Transverse colon (tissue), 4 donors: ENCODE data around the gene PARPBP.

Source experiments
- POLR2AphosphoS5 ChIP-seq, 3 donors: sonication (generic); formaldehyde crosslinking; IDR thresholded peaks; one replicate each; pipeline ENCODE4 v1.6.1; 2016; ENCODE audit warnings: antibody characterized with exemption in 3 of 3
- TF ChIP-seq, protein P1 (sequence below), 5 experiments: fragments of 200-600 bp in 3 of 5; fragments of 450-650 bp in 2 of 5; sonication (generic) in 3 of 5; IDR thresholded peaks; 1 replicate in 2 of 5; 2 replicates in 3 of 5; pipeline ENCODE4 v1.5.1; 2016 to 2017; ENCODE audit warnings: antibody characterized with exemption in 5 of 5, inconsistent platforms in 3 of 5, mild to moderate bottlenecking in 2 of 5, moderate library complexity in 1 of 5

DNA sequence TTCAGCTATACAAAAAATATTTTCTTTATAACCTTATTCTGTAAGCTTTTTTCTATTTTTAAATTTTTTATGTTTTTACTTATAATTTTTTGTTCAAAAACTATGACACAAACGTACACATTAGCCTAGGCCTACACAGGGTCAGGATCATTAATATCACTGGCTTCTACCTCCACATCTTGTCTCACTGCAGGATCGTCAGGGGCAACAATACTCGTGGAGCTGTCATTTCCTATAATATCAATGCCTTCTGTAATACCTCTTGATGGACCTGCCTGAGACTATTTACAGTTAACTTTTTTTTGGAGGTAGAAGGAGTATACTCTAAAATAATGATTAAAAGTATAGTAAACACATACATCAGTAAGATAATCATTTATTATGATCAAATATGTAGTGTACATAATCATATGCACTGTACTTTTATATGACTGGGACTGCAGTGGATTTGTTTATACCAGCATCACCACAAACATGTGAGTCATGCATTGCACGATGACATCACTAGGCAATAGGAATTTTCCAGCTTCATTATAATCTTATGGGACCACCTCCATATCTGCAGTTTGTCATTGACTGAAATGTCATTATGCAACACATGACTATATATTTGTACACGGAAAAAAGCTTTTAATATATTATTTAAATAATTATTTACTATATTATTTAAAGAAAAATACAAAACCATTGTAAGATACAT lies 96.2 kb downstream of the PARPBP start:
- TF ChIP-seq, protein P1, sequence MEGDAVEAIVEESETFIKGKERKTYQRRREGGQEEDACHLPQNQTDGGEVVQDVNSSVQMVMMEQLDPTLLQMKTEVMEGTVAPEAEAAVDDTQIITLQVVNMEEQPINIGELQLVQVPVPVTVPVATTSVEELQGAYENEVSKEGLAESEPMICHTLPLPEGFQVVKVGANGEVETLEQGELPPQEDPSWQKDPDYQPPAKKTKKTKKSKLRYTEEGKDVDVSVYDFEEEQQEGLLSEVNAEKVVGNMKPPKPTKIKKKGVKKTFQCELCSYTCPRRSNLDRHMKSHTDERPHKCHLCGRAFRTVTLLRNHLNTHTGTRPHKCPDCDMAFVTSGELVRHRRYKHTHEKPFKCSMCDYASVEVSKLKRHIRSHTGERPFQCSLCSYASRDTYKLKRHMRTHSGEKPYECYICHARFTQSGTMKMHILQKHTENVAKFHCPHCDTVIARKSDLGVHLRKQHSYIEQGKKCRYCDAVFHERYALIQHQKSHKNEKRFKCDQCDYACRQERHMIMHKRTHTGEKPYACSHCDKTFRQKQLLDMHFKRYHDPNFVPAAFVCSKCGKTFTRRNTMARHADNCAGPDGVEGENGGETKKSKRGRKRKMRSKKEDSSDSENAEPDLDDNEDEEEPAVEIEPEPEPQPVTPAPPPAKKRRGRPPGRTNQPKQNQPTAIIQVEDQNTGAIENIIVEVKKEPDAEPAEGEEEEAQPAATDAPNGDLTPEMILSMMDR (IDR thresholded peaks at IDR 0.05), result no peak
- TF ChIP-seq POLR2AphosphoS5 (IDR thresholded peaks at IDR 0.05), result no peak
